Osteocyte (in vitro differentiated cells): ENCODE results near the gene HMCN2. TPM values are rescaled to one million over a fixed set of nuclear protein-coding genes. Genes with fewer than 3 reads are reported as not detected.

Source experiments
- DNase-seq: peaks from one replicate; pipeline ENCODE4 v3.0.0; 2021; ENCODE audit warnings: mixed read lengths; ENCODE audit not compliant: unreplicated experiment; ENCODE audit errors: extremely low spot score
- H3K27ac Mint-ChIP-seq: one replicate; pipeline ENCODE4 v1.8.0; 2021; ENCODE audit warnings: mild to moderate bottlenecking, mixed read lengths; ENCODE audit not compliant: unreplicated experiment
- H3K27me3 Mint-ChIP-seq: one replicate; pipeline ENCODE4 v1.8.0; 2021; ENCODE audit warnings: mixed read lengths; ENCODE audit not compliant: unreplicated experiment
- H3K36me3 Mint-ChIP-seq: one replicate; pipeline ENCODE4 v1.8.0; 2021; ENCODE audit warnings: mixed read lengths; ENCODE audit not compliant: unreplicated experiment
- H3K4me1 Mint-ChIP-seq: one replicate; pipeline ENCODE4 v1.8.0; 2021; ENCODE audit warnings: mixed read lengths; ENCODE audit not compliant: unreplicated experiment
- H3K4me3 Mint-ChIP-seq: one replicate; pipeline ENCODE4 v1.8.0; 2021; ENCODE audit warnings: mild to moderate bottlenecking, moderate library complexity, mixed read lengths; ENCODE audit not compliant: unreplicated experiment
- H3K9me3 Mint-ChIP-seq: one replicate; pipeline ENCODE4 v1.8.0; 2021; ENCODE audit warnings: mixed read lengths; ENCODE audit not compliant: unreplicated experiment
- CTCF ChIP-seq: fragments of 200-600 bp; sonication (generic); IDR thresholded peaks from 2 replicates; pipeline ENCODE4 v1.5.0; 2021; ENCODE audit warnings: antibody characterized with exemption, mild to moderate bottlenecking, moderate library complexity
- total RNA-seq: library from RNA; stranded (reverse); gene quantifications from 2 replicates; pipeline ENCODE4 v1.2.1, GENCODE V29; 2021

HMCN2 gene
- total RNA-seq, 1 donor from 2014 or later, result 0.05 TPM

- no peak for TF ChIP-seq CTCF
- no peaks in the 10 kb centered on the region for H3K36me3 Mint-ChIP-seq
- no peaks in the 10 kb centered on the region for H3K9me3 Mint-ChIP-seq
- H3K27ac Mint-ChIP-seq, result no peak overlapping the region
- H3K4me3 Mint-ChIP-seq, result no peak overlapping the region
- peaks cover 3% of the 10 kb centered on the region for H3K4me1 Mint-ChIP-seq
- H3K27me3 Mint-ChIP-seq, result peaks cover 11% of the 10 kb centered on the region
- DNase-seq, result no peak
These were observed 39.1 kb downstream of the HMCN2 start for GRCh38 chr9:130304643-130305042.

GRCh38 chr9:130305381-130305780 is 39.8 kb downstream of the HMCN2 start:
- Mint-ChIP-seq H3K27ac (no peak overlapping the region), H3K27me3 (peaks cover 11% of the 10 kb centered on the region), H3K4me3 (no peak overlapping the region)

GRCh38 chr9:130306823-130307666 is 41.5 kb downstream of the HMCN2 start:
- H3K9me3 Mint-ChIP-seq, result no peaks in the 10 kb centered on the region
- H3K4me3 Mint-ChIP-seq, result no peak overlapping the region
- no peaks in the 10 kb centered on the region for H3K36me3 Mint-ChIP-seq
- no peak for DNase-seq
- no peak overlapping the region for H3K27ac Mint-ChIP-seq
- TF ChIP-seq CTCF, result no peak
- H3K4me1 Mint-ChIP-seq, result peaks cover 3% of the 10 kb centered on the region
- peaks cover 11% of the 10 kb centered on the region for H3K27me3 Mint-ChIP-seq

More at GRCh38 chr9:130305381-130305780, 39.8 kb downstream of the HMCN2 start:
- H3K4me1 Mint-ChIP-seq, result peaks cover 3% of the 10 kb centered on the region
- TF ChIP-seq CTCF, result no peak
- no peaks in the 10 kb centered on the region for H3K36me3 Mint-ChIP-seq
- no peaks in the 10 kb centered on the region for H3K9me3 Mint-ChIP-seq
- no peak for DNase-seq

GRCh38 chr9:130307667-130307943 is 42.0 kb downstream of the HMCN2 start:
- H3K27me3 Mint-ChIP-seq, result peaks cover 11% of the 10 kb centered on the region
- H3K9me3 Mint-ChIP-seq, result no peaks in the 10 kb centered on the region
- no peak overlapping the region for H3K4me3 Mint-ChIP-seq
- peaks cover 3% of the 10 kb centered on the region for H3K4me1 Mint-ChIP-seq
- H3K27ac Mint-ChIP-seq, result no peak overlapping the region
- DNase-seq, result no peak
- no peak for TF ChIP-seq CTCF
- H3K36me3 Mint-ChIP-seq, result no peaks in the 10 kb centered on the region

- Mint-ChIP-seq H3K36me3 (no peaks in the 10 kb centered on the region), H3K4me3 (no peak overlapping the region)
- DNase-seq, result no peak
These were observed 42.6 kb downstream of the HMCN2 start for GRCh38 chr9:130308081-130308571.

More at GRCh38 chr9:130308081-130308571, 42.6 kb downstream of the HMCN2 start:
- TF ChIP-seq CTCF, result no peak
- H3K9me3 Mint-ChIP-seq, result no peaks in the 10 kb centered on the region
- peaks cover 3% of the 10 kb centered on the region for H3K4me1 Mint-ChIP-seq
- H3K27ac Mint-ChIP-seq, result no peak overlapping the region
- peaks cover 11% of the 10 kb centered on the region for H3K27me3 Mint-ChIP-seq
